Omental fat pad (tissue), 4 donors: ENCODE results near the gene CRB1. TPM values are rescaled to one million over a fixed set of nuclear protein-coding genes. Genes with fewer than 3 reads are reported as not detected.

ENCODE experiments used
- ATAC-seq: fragments of 150-250 bp; one replicate; pipeline ENCODE4 v1.9.1; 2016; ENCODE audit warnings: mild to moderate bottlenecking, moderate library complexity; ENCODE audit not compliant: low FRiP score
- DNase-seq: peaks from one replicate; pipeline ENCODE4 v3.0.0-alpha.2; 2019; ENCODE audit warnings: low spot score
- CTCF ChIP-seq, 3 donors: fragments of 450-650 bp; IDR thresholded peaks; one replicate each; pipeline ENCODE4 v1.5.1; 2016 to 2017; ENCODE audit warnings: antibody characterized with exemption in 3 of 3, mild to moderate bottlenecking in 3 of 3, moderate library complexity in 2 of 3
- total RNA-seq, 4 donors: library from RNA; depleted of rRNA; stranded (reverse); fragments of >200 nt; gene quantifications; one replicate each; pipeline ENCODE4 v1.1.0, GENCODE V29; 2016

Gene CRB1
- total RNA-seq, 4 donors from 2014 or later: 0.38 to 2.4 TPM; not detected in 2

GRCh38 chr1:197424380-197424779 lies 156.3 kb downstream of the CRB1 start:
- no peak for ATAC-seq
- DNase-seq: no peak
- TF ChIP-seq CTCF (IDR thresholded peaks at IDR 0.05): no peak

- DNase-seq (no peak), ATAC-seq (no peak)
- TF ChIP-seq CTCF (IDR thresholded peaks at IDR 0.05): no peak
Measured at GRCh38 chr1:197429372-197429771, 161.3 kb downstream of the CRB1 start.

- ATAC-seq: no peak
- no peak for DNase-seq
- no peak for TF ChIP-seq CTCF (IDR thresholded peaks at IDR 0.05)
Measured at GRCh38 chr1:197435224-197435623, 167.2 kb downstream of the CRB1 start.

GRCh38 chr1:197437601-197438000 lies 169.5 kb downstream of the CRB1 start:
- no peak for ATAC-seq

GRCh38 chr1:197438010-197438790 lies 170.1 kb downstream of the CRB1 start:
- ATAC-seq (no peak), DNase-seq (no peak)
- TF ChIP-seq CTCF (IDR thresholded peaks at IDR 0.05): no peak

More at GRCh38 chr1:197437601-197438000, 169.5 kb downstream of the CRB1 start:
- no peak for TF ChIP-seq CTCF (IDR thresholded peaks at IDR 0.05)
- no peak for DNase-seq

GRCh38 chr1:197439708-197440280 lies 171.7 kb downstream of the CRB1 start:
- ATAC-seq (no peak), DNase-seq (no peak)
- TF ChIP-seq CTCF (IDR thresholded peaks at IDR 0.05): no peak

GRCh38 chr1:197440715-197441114 lies 172.7 kb downstream of the CRB1 start:
- DNase-seq (no peak), ATAC-seq (no peak)
- TF ChIP-seq CTCF (IDR thresholded peaks at IDR 0.05): no peak
